Measurements from ENCODE around the gene BEAN1.

The BEAN1 gene

DNA sequence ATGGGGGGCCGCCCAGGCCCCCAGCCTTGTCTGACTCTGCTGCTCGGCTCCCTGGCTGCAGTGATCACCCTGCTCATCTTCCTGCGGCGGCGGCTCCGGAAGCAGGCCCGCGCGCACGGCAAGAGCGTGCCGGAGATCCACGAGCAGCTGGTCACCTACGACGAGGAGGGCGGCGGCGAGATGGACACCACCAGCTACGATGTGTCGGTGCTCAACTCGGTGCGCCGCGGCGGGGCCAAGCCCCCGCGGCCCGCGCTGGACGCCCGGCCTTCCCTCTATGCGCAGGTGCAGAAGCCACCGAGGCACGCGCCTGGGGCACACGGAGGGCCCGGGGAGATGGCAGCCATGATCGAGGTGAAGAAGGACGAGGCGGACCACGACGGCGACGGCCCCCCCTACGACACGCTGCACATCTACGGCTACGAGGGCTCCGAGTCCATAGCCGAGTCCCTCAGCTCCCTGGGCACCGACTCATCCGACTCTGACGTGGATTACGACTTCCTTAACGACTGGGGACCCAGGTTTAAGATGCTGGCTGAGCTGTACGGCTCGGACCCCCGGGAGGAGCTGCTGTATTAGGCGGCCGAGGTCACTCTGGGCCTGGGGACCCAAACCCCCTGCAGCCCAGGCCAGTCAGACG is 24.4 kb upstream of the BEAN1 start:
- H3K9me3 Mint-ChIP-seq = no peaks in the 10 kb centered on the region
- DNase-seq = no peak
- peaks cover 12 to 53% of the 10 kb centered on the region in 2 donors for H3K27me3 Mint-ChIP-seq
- ATAC-seq (replicated peaks) = no peak
- H3K36me3 Mint-ChIP-seq (ENCODE audit: insufficient read depth) = peaks cover 3% of the 10 kb centered on the region
- no peak overlapping the region for H3K27ac Mint-ChIP-seq
- H3K4me3 Mint-ChIP-seq = no peak overlapping the region
- H3K4me1 Mint-ChIP-seq (ENCODE audit: low read depth in 2 of 2) = peaks cover 3% of the 10 kb centered on the region in 2 donors

DNA sequence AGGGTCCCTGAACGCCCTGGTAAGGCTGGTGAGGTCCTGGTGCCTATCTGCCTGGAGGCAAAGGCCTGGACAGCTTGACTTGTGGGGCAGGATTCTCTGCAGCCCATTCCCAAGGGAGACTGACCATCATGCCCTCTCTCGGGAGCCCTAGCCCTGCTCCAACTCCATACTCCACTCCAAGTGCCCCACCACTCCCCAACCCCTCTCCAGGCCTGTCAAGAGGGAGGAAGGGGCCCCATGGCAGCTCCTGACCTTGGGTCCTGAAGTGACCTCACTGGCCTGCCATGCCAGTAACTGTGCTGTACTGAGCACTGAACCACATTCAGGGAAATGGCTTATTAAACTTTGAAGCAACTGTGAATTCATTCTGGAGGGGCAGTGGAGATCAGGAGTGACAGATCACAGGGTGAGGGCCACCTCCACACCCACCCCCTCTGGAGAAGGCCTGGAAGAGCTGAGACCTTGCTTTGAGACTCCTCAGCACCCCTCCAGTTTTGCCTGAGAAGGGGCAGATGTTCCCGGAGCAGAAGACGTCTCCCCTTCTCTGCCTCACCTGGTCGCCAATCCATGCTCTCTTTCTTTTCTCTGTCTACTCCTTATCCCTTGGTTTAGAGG is 23.5 kb upstream of the BEAN1 start:
- H3K27ac Mint-ChIP-seq = no peak overlapping the region
- peaks cover 8 to 10% of the 10 kb centered on the region in 2 donors for H3K4me1 Mint-ChIP-seq (ENCODE audit: low read depth in 2 of 2)
- H3K27me3 Mint-ChIP-seq = peaks cover 8 to 44% of the 10 kb centered on the region in 2 donors
- DNase-seq (no peak), ATAC-seq (replicated peaks) (no peak)
- H3K9me3 Mint-ChIP-seq = no peaks in the 10 kb centered on the region
- no peak overlapping the region for H3K4me3 Mint-ChIP-seq
- H3K36me3 Mint-ChIP-seq (ENCODE audit: insufficient read depth) = peaks cover 3% of the 10 kb centered on the region

DNA sequence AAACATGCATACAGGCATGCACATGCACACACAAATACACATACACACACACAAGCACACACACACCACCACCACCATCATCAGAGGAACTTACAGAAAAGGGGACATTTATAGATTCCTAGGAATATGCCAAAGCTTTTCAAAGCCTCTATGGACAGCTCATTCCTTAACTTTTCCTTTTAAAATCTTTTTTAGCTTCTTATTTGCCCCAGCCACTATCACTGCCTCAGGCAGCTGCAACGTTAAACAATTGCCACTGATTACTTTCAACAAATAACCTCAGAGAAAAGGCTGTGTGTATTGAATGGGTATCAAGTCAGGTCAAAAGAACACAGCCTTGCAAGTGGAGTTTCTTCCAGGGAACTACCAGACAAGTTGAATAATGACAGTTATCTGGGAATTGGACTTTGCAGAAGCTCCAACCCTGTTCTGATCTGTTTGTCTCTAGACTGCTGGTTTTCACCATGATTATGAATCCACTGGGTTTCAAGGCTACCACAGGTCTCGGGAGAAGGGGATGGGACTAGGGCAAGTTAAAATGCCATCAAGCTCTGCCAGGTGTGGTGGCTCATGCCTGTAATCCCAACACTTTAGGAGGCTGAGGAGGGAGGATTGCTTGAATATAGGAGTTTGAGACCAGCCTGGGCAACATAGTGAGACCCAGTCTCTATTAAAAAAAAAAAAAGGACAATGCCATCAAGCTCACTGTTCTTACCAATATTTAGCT is 21.9 kb upstream of the BEAN1 start:
- DNase-seq = no peak
- Mint-ChIP-seq H3K36me3 (ENCODE audit: insufficient read depth) (peaks cover 7% of the 10 kb centered on the region), H3K4me3 (no peak overlapping the region), H3K27ac (no peak overlapping the region), H3K9me3 (no peaks in the 10 kb centered on the region), H3K27me3 (peaks cover 8 to 34% of the 10 kb centered on the region in 2 donors), H3K4me1 (ENCODE audit: low read depth in 2 of 2) (peaks cover 16 to 20% of the 10 kb centered on the region in 2 donors)
- no peak for ATAC-seq (replicated peaks)

DNA sequence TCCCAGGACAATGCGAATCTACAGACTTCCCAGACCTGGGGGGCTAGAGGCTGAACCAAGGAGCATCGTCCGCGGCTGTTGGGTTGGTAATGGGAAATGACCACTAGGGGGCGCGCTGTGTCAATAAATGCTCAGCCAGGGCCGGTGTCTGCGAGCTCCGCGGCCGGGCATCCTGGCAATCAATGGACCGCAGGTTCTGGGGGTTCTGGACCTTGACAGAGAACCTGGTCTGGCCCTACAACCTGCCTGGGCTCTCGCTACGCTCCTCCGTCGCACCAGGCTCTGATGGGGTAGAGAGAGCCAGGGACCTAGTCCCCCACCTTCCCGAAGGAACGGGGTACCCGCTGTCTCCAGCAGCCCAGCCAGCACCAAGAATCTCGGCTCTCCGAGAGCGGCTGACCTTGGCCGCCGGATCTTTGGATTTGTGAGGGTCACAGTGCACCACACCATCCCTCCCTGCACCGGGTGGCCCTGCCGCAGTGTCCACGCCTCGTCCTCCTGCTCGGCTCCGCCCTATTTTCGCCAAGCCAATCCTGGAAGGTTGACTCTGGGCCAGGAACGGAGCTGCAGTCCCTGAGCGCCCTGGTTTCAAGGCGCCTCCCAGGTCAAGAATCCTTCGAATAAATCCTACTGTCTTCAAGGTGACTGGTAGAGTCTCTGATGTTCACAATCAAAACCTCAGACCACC is 20.4 kb upstream of the BEAN1 start:
- H3K9me3 Mint-ChIP-seq = no peaks in the 10 kb centered on the region
- H3K4me1 Mint-ChIP-seq (ENCODE audit: low read depth in 2 of 2) = peaks cover 16 to 20% of the 10 kb centered on the region in 2 donors
- DNase-seq (peak; percentile 87 to 89 (median 87)), ATAC-seq (replicated peaks) (peak; percentile 90)
- peak overlapping the region; percentile 12 to 56 for H3K27ac Mint-ChIP-seq
- peaks cover 8 to 29% of the 10 kb centered on the region in 2 donors for H3K27me3 Mint-ChIP-seq
- peak overlapping the region; percentile 86 to 87 for H3K4me3 Mint-ChIP-seq
- peaks cover 7% of the 10 kb centered on the region for H3K36me3 Mint-ChIP-seq (ENCODE audit: insufficient read depth)

DNA sequence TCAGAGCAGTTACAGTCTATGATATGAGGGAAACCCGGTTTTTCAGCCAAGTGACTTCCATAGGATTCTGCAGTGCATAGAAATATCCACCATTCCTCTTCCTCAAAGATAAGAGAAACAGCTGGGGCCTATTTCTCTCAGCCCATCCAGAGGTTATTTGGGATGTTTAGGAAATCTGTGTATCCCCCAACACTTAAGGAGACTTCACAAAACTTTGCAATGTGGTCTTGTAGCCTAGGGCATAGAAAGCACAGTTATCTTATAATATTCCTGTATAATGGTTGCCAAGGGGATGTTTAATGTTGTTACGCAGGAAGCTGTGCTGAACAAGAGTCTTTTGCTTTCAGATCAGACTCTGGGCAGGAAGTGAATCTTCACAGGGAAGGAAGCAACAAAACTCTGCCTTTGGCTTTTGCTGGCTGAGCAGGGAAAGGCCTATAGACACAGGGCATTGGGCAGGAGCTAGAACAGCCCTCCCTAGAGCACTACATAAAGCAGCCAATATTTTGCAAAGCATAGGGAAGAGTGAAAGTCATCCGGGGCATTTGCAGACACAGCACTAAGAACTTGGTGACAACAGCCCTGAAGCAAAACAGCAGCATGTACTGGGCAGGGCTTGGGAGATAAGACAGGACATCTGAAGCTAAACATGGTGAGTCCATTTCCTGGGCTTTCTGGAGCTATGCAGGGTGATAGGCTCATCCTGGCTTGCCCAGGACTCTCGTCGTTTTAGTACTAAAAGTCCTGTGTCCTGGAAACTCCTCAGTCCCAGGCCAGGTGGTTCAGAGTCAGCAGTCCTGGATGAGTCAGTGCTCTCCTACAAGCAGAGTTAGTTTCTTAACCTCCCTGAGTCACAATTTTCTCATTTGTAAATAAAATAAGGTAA is 18.7 kb upstream of the BEAN1 start:
- peak; percentile 51 for ATAC-seq (replicated peaks)
- Mint-ChIP-seq H3K27me3 (peaks cover 8 to 29% of the 10 kb centered on the region in 2 donors), H3K4me1 (ENCODE audit: low read depth in 2 of 2) (peaks cover 16 to 20% of the 10 kb centered on the region in 2 donors), H3K36me3 (ENCODE audit: insufficient read depth) (peaks cover 7% of the 10 kb centered on the region), H3K27ac (peak overlapping the region; percentile 70 to 93), H3K4me3 (peak overlapping the region; percentile 77 to 87), H3K9me3 (no peaks in the 10 kb centered on the region)
- peak in 1 of 3 experiments; percentile 24 for DNase-seq

DNA sequence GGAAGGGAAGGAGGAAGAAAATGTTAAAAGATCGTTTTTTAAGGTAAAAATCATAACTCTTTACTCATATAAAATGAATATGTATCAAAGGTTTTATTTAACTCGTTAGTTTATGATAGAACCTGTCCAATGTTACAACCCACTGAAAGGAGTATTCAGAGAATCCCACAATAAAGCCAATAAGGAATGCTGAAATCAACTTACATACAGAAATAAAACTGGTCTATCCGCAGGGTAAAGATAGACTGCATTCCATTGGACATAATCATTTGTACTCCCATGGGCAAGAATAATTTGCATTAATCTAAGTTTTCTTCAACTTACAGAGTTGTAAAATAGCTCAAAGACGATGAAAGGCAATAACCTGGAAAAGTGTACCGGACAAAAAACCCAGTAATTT is 17.9 kb upstream of the BEAN1 start:
- Mint-ChIP-seq H3K27ac (peak overlapping the region in 1 of 2 donors; percentile 93), H3K36me3 (ENCODE audit: insufficient read depth) (peaks cover 5% of the 10 kb centered on the region), H3K4me3 (peak overlapping the region in 1 of 2 donors; percentile 87), H3K9me3 (no peaks in the 10 kb centered on the region), H3K27me3 (peaks cover 8 to 23% of the 10 kb centered on the region in 2 donors), H3K4me1 (ENCODE audit: low read depth in 2 of 2) (peaks cover 16 to 20% of the 10 kb centered on the region in 2 donors)
- ATAC-seq (replicated peaks) (no peak), DNase-seq (no peak)

DNA sequence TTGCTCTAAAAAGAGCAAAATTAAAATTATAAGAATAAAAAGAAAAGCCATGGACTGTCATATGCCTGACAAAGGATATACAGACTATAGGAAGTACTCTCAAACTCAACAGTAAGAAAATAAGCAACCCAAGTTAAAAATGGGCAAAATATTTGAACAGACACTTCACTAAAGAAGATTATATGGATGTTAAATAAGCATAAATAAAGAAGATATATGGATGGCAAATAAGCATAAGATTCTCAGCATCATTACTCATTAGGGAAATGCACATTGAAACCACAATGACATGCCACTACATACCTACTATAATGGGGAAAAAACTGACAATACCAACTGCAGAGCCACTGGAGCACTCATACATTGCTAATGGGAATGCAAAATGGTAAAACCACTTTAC is 14.9 kb upstream of the BEAN1 start:
- Mint-ChIP-seq H3K4me1 (ENCODE audit: low read depth in 2 of 2) (peaks cover 13 to 17% of the 10 kb centered on the region in 2 donors), H3K9me3 (no peaks in the 10 kb centered on the region), H3K36me3 (ENCODE audit: insufficient read depth) (peaks cover 4% of the 10 kb centered on the region), H3K4me3 (no peak overlapping the region), H3K27me3 (no peaks in the 10 kb centered on the region), H3K27ac (no peak overlapping the region)
- DNase-seq (no peak), ATAC-seq (replicated peaks) (no peak)

DNA sequence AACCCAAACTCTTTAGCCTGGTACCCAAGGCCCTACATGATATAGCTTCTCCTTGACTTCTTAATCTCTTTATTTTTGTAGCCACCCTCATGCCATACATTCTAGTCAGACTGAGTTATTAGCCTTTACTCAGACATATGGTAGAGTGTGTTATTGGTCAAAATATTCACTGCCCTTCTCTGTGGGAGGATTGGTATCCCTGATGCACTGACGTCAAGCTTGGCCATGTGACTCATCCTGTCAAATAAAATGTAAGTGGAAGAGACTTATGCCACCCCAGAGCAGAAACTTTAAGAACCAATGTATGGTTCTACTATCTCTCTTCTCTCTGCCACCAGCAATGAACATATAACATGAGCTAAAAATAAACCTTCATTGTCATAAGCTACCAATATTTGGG is 12.2 kb upstream of the BEAN1 start:
- Mint-ChIP-seq H3K4me1 (ENCODE audit: low read depth in 2 of 2) (peaks cover under 1% of the 10 kb centered on the region in 2 donors), H3K36me3 (ENCODE audit: insufficient read depth) (peaks cover under 1% of the 10 kb centered on the region), H3K27me3 (peaks cover 3 to 10% of the 10 kb centered on the region in 2 donors), H3K4me3 (no peak overlapping the region), H3K9me3 (no peaks in the 10 kb centered on the region), H3K27ac (no peak overlapping the region)
- DNase-seq (no peak), ATAC-seq (replicated peaks) (no peak)

DNA sequence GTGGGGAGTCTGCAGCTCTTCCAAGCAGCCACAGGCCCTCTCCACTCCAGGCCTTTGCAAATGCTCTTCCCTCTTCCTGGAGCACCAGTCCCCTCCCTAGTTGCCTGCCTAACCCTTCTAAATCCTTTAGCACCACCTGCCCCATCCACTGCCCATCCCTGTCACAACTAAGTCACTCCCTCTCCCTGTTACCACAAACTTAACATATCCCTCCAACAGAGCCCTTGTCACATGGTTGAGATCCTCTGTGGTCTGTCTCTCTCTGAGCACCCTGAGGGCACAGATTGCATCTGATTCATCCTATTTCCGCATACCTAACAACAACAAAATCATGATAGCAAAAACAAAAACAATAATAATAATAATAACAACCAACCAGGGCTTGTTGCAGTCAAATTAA is 11.0 kb upstream of the BEAN1 start:
- Mint-ChIP-seq H3K36me3 (ENCODE audit: insufficient read depth) (no peaks in the 10 kb centered on the region), H3K4me3 (no peak overlapping the region), H3K9me3 (no peaks in the 10 kb centered on the region), H3K27ac (peak overlapping the region; percentile 22 to 31), H3K4me1 (ENCODE audit: low read depth in 2 of 2) (no peaks in the 10 kb centered on the region), H3K27me3 (peaks cover 10 to 11% of the 10 kb centered on the region in 2 donors)
- ATAC-seq (replicated peaks) (no peak), DNase-seq (no peak)

DNA sequence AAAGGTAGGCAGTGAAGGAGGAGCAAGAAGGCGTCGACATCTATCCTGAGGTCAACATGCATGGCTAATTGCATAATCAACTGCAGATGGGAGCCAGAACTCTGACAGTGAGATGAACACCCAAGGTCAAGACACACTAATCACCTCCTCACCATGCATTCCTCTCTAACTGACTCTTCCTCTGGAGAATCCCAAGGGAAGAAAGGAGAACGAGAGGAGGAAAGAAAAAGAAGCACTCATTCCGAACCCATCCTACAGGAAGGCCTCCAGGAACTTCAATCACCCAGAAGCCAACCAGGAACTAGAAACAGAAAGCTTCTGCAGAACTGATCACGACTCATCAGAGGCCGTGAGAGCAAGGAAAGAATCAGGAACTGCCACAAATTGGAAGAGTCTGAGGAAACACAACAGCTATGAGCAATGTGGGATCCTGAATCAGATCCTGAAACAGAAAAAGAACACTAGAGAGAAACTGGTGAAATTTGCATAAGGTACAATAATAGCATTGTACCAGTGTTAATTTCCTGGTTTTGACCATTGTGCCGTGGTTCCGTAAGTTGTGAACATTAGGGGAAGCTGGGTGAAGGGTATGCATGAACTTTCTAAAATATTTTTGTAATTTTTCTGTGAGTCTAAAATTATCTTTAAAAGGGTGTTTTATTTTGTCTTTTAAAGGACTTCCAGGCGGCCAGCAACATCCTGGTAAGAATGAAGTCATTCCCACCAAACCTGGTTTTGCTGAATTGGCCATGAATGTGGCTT is 10.0 kb upstream of the BEAN1 start:
- no peak for ATAC-seq (replicated peaks)
- H3K27ac Mint-ChIP-seq = no peak overlapping the region
- peaks cover 11 to 20% of the 10 kb centered on the region in 2 donors for H3K27me3 Mint-ChIP-seq
- no peak for DNase-seq
- no peaks in the 10 kb centered on the region for H3K9me3 Mint-ChIP-seq
- no peak overlapping the region for H3K4me3 Mint-ChIP-seq
- H3K36me3 Mint-ChIP-seq (ENCODE audit: insufficient read depth) = no peaks in the 10 kb centered on the region
- H3K4me1 Mint-ChIP-seq (ENCODE audit: low read depth in 2 of 2) = no peaks in the 10 kb centered on the region

DNA sequence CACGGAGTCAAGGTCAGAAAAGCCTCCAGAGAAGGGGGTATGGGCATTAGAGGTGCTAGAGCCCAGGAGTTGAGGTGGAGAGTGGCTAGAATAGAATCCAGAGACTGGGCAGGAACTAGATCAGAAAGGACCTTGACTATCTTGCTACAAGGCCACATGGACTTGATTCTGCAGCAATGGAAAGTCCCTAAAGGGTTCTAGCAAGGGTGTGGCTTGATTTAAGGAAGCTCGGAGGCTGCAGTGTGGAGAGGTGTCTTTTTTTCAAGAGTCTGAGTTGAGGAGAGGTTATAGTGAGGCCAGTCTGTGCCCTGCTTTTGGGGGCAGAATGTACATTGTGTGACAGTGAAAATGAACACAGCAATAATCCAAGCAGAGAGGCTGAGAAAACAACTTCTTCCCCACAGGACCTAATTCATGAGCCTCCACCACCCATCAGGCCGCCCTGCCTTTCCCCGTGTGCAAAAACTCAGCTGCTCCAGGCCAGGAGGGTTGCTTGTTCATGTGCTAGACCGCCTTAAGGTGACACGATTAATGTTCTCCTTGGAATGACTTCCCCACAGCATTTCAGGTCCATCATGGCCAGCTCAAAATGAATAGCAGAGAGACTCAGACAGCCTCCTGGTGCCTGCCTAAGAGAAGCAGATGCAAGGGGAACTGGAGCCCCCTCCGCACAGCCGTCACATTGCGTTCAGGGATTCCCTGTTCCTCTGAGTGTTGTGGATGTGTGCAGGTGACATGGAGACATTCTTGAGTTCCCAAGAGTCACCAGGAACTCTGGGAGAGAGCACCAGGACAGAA is 8.7 kb upstream of the BEAN1 start:
- DNase-seq (no peak), ATAC-seq (replicated peaks) (no peak)
- H3K27ac Mint-ChIP-seq = no peak overlapping the region
- no peaks in the 10 kb centered on the region for H3K9me3 Mint-ChIP-seq
- H3K27me3 Mint-ChIP-seq = peaks cover 18 to 31% of the 10 kb centered on the region in 2 donors
- no peak overlapping the region for H3K4me3 Mint-ChIP-seq
- no peaks in the 10 kb centered on the region for H3K4me1 Mint-ChIP-seq (ENCODE audit: low read depth in 2 of 2)
- H3K36me3 Mint-ChIP-seq (ENCODE audit: insufficient read depth) = no peaks in the 10 kb centered on the region
